ENCODE data around the gene SETBP1. TPM values are rescaled to one million over a fixed set of nuclear protein-coding genes. Genes with fewer than 3 reads are reported as not detected.

The SETBP1 gene
- total and polyA plus RNA-seq, 2 of the 4 experiments (the other 2 are of a cell fraction) = 0.19 to 0.36 TPM

DNA sequence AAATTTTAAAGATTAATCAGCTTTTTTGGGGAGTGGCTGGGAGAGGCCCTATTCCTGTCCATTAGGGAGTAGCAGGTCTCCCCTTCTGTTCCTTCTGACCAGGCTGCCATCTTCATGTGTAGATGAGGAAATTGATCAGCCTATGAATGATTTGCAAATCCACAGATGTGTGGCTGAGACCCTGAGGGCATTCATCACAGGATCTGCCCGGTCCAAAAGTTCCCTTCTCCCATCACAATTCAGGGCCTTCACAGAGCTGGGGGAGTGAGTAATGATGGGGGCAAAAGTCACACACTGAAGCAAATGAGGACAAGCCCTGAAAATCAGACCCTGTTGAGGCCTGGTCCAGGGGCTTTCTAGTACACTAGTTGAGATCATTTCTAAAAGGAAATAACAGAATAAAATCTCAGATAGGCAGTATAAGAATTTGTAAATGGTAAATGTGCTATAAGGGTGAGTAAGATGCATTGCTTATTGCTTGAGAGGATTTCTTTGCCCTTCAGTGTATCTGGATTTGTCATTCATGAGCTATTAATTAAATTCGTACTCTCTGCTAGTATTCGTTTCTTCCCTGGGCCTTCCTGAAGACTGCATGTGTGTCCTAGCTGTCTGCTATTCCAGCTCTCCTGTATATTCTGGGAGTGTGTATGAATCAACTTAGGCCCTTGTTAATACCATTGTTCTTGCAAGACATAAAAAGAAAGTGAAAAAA lies 53.2 kb downstream of the SETBP1 start:
- Histone ChIP-seq H3K27me3 (ENCODE audit: control insufficient read depth, insufficient read depth, low read length) (no peaks in the 10 kb centered on the region; the same call in 1 of the 2 replicates), H3K18ac (ENCODE audit: low read depth, low read length) (peak overlapping the region; percentile 37), H4K5ac (ENCODE audit: low read depth, low read length) (no peak overlapping the region), H4K20me1 (ENCODE audit: insufficient read depth, low read length) (no peaks in the 10 kb centered on the region), H4K8ac (ENCODE audit: low read depth in 2 of 2, low read length in 2 of 2) (peak overlapping the region in 1 of 2 experiments; percentile 49; a peak in 2 of 4 replicates), H3K9me1 (ENCODE audit: insufficient read depth, low read length) (peaks cover 6% of the 10 kb centered on the region; the same call in 1 of the 2 replicates), H2AK9ac (replicated peaks; ENCODE audit: low read depth, low read length, poor library complexity) (peak overlapping the region; percentile 70), H3K4ac (ENCODE audit: low read depth, low read length) (peak overlapping the region; percentile 55; the same call in 1 of the 2 replicates), H3K14ac (replicated peaks; ENCODE audit: low read depth, low read length) (peak overlapping the region; percentile 59), H3K36me3 (ENCODE audit: control insufficient read depth, insufficient read depth, low read length) (no peaks in the 10 kb centered on the region), H2AK5ac (ENCODE audit: low read depth, low read length) (peak overlapping the region; percentile 88), H3K4me2 (ENCODE audit: low read depth, low read length) (no peak overlapping the region), H3K9ac (ENCODE audit: low read depth, low read length) (no peak overlapping the region), H3K79me1 (ENCODE audit: low read depth in 1 of 2, low read length in 2 of 2) (no peaks in the 10 kb centered on the region), H3K56ac (ENCODE audit: extremely low read depth, insufficient read depth, low read length) (no peak overlapping the region), H2BK20ac (ENCODE audit: low read depth, low read length) (peak overlapping the region; percentile 78; the same call in 1 of the 2 replicates), H3K4me3 (ENCODE audit: insufficient read depth, low read depth, low read length) (no peak overlapping the region), H4K91ac (ENCODE audit: insufficient read depth, low read depth, low read length) (no peak overlapping the region; the same call in 1 of the 2 replicates), H2AFZ (replicated peaks; ENCODE audit: low read length, poor library complexity) (peak overlapping the region; percentile 59), H3K27ac (ENCODE audit: insufficient read depth, low read length) (no peak overlapping the region), H3K23ac (ENCODE audit: low read depth, low read length) (0 out of 2 replicates have a peak overlapping the region, but pooled peaks have one; percentile 8), H2BK120ac (ENCODE audit: low read depth, low read length) (peak overlapping the region; percentile 67; the same call in 1 of the 2 replicates), H2BK5ac (ENCODE audit: low read depth, low read length, poor library complexity, severe bottlenecking) (no peak overlapping the region), H3K9me3 (ENCODE audit: control insufficient read depth, insufficient read depth, low read length) (no peaks in the 10 kb centered on the region), H2BK15ac (ENCODE audit: low read depth, low read length) (peak overlapping the region; percentile 68; the same call in 2 of the 3 replicates), H3K4me1 (ENCODE audit: control insufficient read depth, insufficient read depth, low read length) (peaks cover 3% of the 10 kb centered on the region; the same call in 1 of the 2 replicates)
- in situ Hi-C loops (cut with MboI; ENCODE audit: low sequenced_read_pairs) = no loop called here
- ChIA-PET POLR2A (ENCODE audit: unreplicated experiment) (no interaction called here), CTCF (no interaction called here)
- no CpG with 5 or more reads among the region's 3 CpGs for WGBS, 2 experiments (ENCODE audit: extremely low coverage in 2 of 2, insufficient read length in 1 of 2)
- dilution Hi-C loops (cut with HindIII; ENCODE audit: low sequenced_read_pairs, unreplicated experiment) = no loop called here
- ATAC-seq (ENCODE audit: low read depth) (peak; percentile 22), DNase-seq (peak; percentile 2)
- no TSS peak for BruUV-seq (replicated peaks)
- intact Hi-C loops (cut with micrococcal nuclease) = no loop called here
- no peak for TF ChIP-seq CEBPB (IDR thresholded peaks at IDR 0.05; ENCODE audit: low read depth, low read length)
- TF ChIP-seq, protein P1, sequence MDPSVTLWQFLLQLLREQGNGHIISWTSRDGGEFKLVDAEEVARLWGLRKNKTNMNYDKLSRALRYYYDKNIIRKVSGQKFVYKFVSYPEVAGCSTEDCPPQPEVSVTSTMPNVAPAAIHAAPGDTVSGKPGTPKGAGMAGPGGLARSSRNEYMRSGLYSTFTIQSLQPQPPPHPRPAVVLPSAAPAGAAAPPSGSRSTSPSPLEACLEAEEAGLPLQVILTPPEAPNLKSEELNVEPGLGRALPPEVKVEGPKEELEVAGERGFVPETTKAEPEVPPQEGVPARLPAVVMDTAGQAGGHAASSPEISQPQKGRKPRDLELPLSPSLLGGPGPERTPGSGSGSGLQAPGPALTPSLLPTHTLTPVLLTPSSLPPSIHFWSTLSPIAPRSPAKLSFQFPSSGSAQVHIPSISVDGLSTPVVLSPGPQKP (IDR thresholded peaks at IDR 0.05; ENCODE audit: borderline replicate concordance, low read depth, low read length) = no peak

Measured in IMR-90 (cell line).